HG03108 (cell line): ENCODE data around the gene KIF1A.
"Not testable (repeated sequence)": the region's sequence is repeated elsewhere in the genome, so short reads cannot be mapped to it uniquely, and the experiment has no call there.

Experiments used
- ATAC-seq: cut with Tn5 transposase; IDR thresholded peaks from one replicate; pipeline ENCODE4 v1.9.1; 2021; ENCODE audit warnings: moderate library complexity; ENCODE audit not compliant: unreplicated experiment

The KIF1A gene

GRCh38 chr2:240691075-240691427 lies 129.0 kb downstream of the KIF1A start:
- ATAC-seq = not testable (repeated sequence)

- not testable (repeated sequence) for ATAC-seq
Observed at GRCh38 chr2:240690421-240691074, 129.5 kb downstream of the KIF1A start.

- no peak for ATAC-seq
Observed at GRCh38 chr2:240689975-240690374, 130.0 kb downstream of the KIF1A start.

DNA sequence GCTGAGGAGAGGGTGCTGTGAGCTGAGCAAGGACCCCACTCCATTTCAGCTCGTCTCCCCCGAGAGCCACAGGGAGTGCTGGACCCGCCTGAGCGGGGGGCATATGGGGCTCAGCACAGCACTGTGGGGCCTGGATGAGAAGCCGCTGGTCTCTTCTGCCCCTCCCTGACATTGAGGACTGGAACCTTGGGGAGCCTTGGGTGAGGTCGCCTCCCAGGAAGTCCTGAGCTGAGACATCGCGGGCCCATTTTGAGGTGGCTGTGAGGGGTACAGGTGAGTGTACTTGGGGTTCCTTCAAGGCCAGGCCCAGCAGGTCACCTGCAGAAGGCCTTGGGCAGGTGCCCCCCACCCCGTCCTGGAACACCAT lies 131.5 kb downstream of the KIF1A start:
- ATAC-seq = no peak

GRCh38 chr2:240687741-240688552 lies 132.1 kb downstream of the KIF1A start:
- no peak for ATAC-seq

DNA sequence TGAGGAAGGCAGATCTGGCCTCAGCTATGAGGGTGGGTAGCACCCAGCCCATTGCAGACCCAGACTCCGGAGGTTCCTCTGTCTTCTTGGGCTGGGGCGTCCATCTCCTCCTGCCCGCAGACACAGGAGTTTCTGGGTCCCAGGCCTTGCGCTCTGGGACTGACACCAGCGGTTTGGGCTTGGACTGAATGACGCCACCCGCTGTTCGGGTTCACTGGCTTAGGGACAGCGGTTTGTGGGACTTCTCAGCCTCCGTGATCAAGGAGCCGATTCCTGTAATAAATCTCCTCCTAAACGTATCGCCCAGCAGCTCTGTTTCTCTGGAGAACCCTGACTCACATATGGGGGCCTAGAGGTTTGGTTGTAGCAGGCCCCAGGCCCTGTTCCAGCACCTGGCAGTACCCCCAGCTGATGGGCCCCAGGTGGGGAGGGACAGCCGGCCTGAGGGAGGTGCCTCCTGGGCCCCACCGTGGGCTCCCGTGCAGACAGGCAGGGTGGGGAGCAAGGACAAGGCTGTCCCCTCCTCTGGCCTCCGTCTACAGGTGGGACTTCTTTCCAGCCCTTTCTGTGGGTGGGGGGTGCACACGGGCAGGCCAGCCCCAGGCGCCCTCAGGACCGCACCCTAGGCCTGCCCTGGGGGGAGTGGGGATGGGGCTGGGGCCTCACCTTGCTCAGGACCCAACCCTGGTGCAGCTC lies 132.8 kb downstream of the KIF1A start:
- no peak for ATAC-seq

DNA sequence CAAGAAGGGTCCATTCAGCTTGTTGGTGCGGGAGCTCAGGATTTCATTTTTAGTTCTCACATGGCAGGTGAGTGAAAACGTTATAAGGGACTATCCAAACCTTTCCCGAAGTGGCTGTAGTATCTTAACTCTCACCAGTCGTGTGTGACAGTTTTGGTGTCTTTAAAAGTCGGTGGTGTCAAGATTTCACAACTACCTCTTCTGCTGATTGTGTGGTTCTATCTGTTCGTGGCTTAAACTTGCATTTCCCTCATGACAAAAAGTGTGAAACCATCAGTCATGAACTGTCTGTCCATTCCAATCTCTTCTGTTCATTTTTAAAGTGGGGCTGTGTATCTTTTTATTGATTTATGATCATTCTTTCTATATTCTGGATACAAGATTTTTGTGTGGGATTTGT lies 133.6 kb downstream of the KIF1A start:
- ATAC-seq = no peak

- ATAC-seq = no peak
Observed at GRCh38 chr2:240685771-240686371, 134.1 kb downstream of the KIF1A start.

DNA sequence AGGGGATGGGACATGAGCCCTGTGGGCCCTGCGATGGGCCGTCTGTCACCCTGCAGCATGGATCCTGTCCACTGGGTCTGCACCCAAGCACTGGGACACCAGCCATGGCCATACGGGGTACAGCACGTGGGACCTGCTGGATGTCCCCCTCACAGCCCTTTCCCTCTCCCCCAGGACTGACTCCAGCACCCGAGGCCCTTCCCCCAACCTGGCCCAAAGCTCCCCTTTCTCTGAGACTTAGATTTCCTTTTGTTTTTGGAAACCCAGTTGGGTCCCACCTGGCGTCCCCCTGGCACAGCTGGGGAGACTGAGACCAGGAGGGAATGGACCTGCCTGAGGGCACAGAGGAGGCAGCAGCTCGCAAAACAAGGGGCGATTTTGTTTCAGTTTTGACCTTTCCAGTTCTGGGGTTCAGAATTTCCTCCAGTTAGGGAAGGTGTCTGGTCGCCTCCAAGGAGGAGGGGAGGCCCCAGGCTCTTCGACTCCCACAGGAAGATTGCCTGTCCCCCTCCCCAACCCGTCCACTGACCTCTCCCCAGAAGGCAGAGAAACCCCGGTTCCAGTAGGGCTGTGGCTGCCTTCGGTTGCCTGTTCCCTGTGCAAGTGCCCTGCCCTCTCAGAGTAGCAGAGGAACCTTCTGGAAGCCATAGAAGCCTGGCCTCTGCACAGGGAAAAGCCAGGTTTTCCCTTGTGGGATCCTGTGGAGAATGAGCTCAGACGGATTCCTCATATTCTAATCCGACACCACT lies 135.9 kb downstream of the KIF1A start:
- ATAC-seq = not testable (repeated sequence)

GRCh38 chr2:240683329-240683979 lies 136.6 kb downstream of the KIF1A start:
- not testable (repeated sequence) for ATAC-seq

GRCh38 chr2:240682431-240683224 lies 137.4 kb downstream of the KIF1A start, which contains the start of gene AQP12B:
Gene AQP12B (minus strand): TSS chr2:240682885. CDS start chr2:240682837, 48 bp downstream.
- not testable (repeated sequence) for ATAC-seq

GRCh38 chr2:240680185-240680584 lies 139.8 kb downstream of the KIF1A start:
- ATAC-seq = not testable (repeated sequence)

GRCh38 chr2:240678909-240679308 lies 141.1 kb downstream of the KIF1A start:
- ATAC-seq = not testable (repeated sequence)

- ATAC-seq = not testable (repeated sequence)
Observed at GRCh38 chr2:240678043-240678442, 142.0 kb downstream of the KIF1A start.

DNA sequence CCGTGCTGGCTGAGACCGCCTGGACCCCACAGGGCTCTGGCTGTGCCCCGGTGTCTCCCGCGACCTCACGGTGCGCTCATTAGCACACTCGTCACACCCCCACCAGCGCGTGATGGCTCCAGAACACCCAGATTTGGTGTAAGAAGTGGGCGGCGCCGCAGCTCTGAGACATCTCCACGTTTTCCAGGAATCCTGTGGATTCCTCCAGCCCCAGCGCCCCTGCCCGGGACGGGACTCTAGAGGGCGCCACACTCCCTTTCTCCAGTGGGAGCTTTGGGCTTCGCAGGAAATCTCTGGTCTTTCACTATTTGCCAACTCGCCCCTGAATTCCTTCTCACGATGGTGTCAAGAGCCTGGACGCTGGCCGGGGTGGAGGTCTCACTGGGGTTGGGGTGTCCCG lies 144.7 kb downstream of the KIF1A start:
- not testable (repeated sequence) for ATAC-seq

DNA sequence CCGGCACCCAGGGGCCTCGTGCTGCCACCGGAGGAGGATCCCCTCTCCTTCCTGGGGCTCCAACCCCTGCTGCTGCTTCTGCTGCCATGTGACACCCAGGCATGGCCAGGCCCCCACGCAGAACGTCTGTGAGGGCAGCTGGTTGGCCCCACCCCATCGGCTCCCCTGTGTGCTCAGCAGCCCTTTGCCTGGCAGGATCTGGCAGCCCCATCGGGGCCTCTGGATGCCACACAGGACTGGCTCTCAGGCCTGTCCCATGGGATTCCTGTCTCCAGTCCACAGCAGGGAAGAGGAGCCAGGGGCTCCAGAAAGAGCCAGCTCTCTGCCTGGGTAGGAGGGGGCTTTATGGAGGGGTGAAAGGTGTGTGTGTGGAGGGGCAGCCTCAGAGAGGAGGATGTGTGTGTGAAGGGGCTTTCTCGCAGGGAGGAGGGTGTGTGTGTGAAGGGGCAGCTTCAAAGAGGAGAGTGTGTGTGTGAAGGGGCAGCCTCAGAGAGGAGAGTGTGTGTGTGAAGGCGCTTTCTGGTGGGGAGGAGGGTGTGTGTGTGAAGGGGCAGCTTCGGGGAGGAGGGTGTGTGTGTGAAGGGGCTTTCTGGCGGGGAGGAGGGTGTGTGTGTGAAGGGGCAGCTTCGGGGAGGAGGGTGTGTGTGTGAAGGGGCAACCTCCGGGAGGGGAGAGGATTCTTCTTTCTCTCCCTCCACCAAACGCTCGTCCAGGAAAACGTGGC lies 145.4 kb downstream of the KIF1A start:
- ATAC-seq = not testable (repeated sequence)

GRCh38 chr2:240672701-240673190 lies 147.3 kb downstream of the KIF1A start:
- ATAC-seq = no peak

DNA sequence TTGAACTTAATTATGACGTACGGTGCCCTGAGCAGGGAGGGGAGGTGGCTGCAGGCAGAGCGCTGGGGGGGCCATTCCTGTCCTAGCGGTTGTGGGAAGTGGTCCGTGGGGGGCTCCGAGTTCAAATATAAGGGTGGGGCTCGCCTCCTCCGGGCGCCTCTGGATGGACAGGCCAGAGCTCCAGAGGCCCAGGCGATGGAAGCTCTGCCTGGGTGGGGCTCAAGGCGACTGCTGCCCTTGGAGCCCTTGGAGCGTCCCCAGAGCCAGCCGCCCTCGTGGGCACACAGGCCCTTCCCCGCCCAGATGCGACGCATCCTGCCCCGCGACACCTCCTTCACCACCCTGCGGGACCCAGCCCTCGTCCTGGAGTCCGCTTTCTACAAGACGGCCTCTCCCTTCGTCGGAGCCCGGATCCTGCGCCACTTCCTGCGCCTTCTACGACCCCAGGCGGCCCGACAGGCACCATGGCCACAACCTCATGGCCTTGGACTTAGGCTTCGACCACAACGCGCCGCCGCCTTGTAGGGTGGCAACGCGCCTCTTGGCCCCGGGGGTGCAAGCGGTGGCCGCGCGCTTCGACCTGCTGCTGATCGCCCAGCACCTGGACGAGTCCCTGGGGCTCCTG lies 147.8 kb downstream of the KIF1A start:
- ATAC-seq = no peak
